IPS-15b (cell line): ENCODE results near the gene ESR1.
"Not testable (repeated sequence)": the region's sequence is repeated elsewhere in the genome, so short reads cannot be mapped to it uniquely, and the experiment has no call there.

Source experiments
- H3K27me3 ChIP-seq: one replicate; pipeline ENCODE4 v1.6.1; 2013; ENCODE audit warnings: low read length; ENCODE audit not compliant: control insufficient read depth, insufficient read depth
- H3K36me3 ChIP-seq: one replicate; pipeline ENCODE4 v1.6.1; 2013; ENCODE audit warnings: low read length; ENCODE audit not compliant: control insufficient read depth, insufficient read depth
- H3K4me1 ChIP-seq: one replicate; pipeline ENCODE4 v1.6.1; 2013; ENCODE audit warnings: mild to moderate bottlenecking, low read length; ENCODE audit not compliant: control insufficient read depth, insufficient read depth
- H3K4me3 ChIP-seq: one replicate; pipeline ENCODE4 v1.5.1; 2013; ENCODE audit warnings: low read depth, low read length
- H3K9ac ChIP-seq: one replicate; pipeline ENCODE4 v1.6.1; 2013; ENCODE audit warnings: low read depth, mild to moderate bottlenecking, low read length
- H3K9me3 ChIP-seq: one replicate; pipeline ENCODE4 v1.6.1; 2013; ENCODE audit warnings: mild to moderate bottlenecking, low read length; ENCODE audit not compliant: control insufficient read depth, insufficient read depth

The ESR1 gene

DNA sequence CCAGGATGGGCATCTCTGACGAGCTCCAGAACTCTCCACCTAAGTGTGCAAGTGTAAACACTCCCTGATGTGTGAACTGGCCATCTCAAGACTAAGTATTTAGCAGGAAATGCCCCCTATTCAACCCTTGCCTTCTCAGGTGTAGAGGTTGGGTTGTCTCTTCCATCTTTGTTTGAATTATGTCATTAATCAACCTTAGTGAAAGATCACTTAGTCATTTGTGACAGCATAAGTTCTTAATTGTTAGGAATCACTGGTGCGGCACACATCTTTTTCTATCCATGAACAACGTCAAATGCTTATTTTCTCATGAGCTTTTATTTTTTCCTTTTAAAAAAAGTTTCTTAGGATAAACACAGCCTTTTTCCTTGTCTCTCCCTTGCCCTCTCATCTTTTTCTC, 151.6 kb downstream of the ESR1 start:
- Histone ChIP-seq H3K4me1 (no peaks in the 10 kb centered on the region), H3K4me3 (no peak overlapping the region), H3K9ac (no peak overlapping the region), H3K36me3 (no peaks in the 10 kb centered on the region), H3K9me3 (no peaks in the 10 kb centered on the region), H3K27me3 (no peaks in the 10 kb centered on the region)

DNA sequence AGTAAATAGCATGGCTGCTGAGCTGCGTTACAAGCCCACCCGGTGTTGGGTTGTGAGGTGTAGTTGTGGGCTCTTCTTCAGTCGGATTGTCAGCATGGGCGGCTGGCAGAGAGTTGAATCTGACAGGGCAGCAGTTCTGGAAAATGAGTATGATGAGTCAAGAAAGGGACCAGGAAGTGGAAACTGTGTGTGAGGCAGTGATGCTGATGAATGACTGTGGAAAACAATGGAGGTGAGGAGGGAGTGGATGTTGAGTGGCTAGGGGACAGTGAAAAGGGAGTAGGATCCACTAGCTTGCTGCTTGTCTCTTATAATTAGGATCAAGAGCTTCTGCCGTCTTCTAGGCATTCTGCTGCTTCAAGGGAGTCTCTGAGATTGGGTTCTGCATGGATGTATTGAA, 154.3 kb downstream of the ESR1 start:
- H3K9me3 ChIP-seq, result no peaks in the 10 kb centered on the region

DNA sequence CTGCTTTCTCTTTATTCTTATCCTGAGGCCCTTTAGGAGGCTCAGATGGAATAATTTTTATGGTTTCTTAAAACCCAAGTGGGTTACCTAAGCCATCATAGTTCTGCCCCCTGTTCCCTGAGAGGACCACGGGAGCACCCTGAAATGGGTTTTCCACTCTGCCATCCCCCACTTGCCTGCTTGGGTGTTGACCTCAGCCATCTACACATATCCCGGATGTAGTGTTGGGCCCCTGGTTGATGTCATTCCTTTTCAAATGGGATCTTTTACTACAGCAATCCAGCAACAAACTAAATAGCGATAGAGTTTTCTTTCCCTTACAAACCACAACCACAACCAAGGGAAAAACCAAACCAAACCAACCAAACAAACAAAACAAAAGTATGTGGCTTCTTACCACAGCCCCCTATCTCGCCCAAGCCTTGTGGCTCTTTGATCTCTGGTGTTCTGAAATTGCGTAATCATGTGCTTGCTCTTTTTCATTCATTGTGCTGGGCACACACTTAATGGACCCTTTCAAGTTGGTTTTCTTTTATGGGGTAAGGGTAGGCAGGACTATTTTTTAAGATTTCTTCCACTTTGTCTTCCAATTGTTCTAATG, 154.9 kb downstream of the ESR1 start:
- H3K4me1 ChIP-seq, result no peaks in the 10 kb centered on the region
- no peaks in the 10 kb centered on the region for H3K9me3 ChIP-seq
- no peak overlapping the region for H3K9ac ChIP-seq
- H3K36me3 ChIP-seq, result no peaks in the 10 kb centered on the region
- no peak overlapping the region for H3K4me3 ChIP-seq
- H3K27me3 ChIP-seq, result no peaks in the 10 kb centered on the region

More for the DNA sequence above, 154.3 kb downstream of the ESR1 start:
- H3K4me3 ChIP-seq, result no peak overlapping the region
- no peak overlapping the region for H3K9ac ChIP-seq
- no peaks in the 10 kb centered on the region for H3K36me3 ChIP-seq
- no peaks in the 10 kb centered on the region for H3K4me1 ChIP-seq
- H3K27me3 ChIP-seq, result no peaks in the 10 kb centered on the region

DNA sequence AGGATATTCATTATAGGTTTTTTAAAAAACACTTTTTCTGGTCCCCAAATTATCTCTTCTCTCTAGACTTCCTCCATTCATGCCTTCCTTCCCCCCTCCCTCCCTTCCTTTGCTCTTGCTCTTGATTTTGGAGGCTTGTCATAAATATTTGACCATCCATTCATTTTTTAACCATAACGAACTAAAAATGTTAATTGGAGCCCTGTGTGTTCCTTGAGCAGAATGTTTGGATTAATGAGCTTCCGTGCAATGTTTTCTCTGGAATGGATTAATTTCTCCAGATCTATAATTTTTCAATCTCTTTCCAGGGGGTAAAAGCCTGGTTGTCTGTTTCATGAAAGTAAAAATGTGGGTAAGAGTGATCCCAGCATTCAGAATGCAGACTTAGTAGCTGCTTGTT, 155.5 kb downstream of the ESR1 start:
- Histone ChIP-seq H3K36me3 (no peaks in the 10 kb centered on the region), H3K4me3 (no peak overlapping the region), H3K27me3 (no peaks in the 10 kb centered on the region), H3K9me3 (no peaks in the 10 kb centered on the region), H3K4me1 (no peaks in the 10 kb centered on the region), H3K9ac (no peak overlapping the region)

DNA sequence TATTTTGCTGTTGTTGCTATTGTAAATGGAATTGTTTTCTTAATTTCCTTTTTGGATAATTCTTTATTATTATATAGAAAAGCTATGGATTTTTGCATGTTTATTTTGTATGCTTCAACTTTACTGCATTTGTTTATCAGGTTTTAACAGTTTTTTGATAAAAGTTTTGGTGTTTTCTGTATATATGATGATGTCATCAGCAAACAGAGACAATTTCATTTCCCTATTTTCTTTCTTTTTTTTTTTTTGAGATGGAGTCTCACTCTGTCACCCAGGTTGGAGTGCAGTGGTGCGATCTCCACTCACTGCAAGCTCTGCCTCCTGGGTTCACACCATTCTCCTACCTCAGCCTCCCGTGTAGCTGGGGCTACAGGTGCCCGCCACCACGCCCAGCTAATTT, 156.9 kb downstream of the ESR1 start:
- not testable (repeated sequence) for H3K27me3 ChIP-seq, H3K4me3 ChIP-seq, H3K4me1 ChIP-seq, H3K36me3 ChIP-seq, H3K9ac ChIP-seq, H3K9me3 ChIP-seq

DNA sequence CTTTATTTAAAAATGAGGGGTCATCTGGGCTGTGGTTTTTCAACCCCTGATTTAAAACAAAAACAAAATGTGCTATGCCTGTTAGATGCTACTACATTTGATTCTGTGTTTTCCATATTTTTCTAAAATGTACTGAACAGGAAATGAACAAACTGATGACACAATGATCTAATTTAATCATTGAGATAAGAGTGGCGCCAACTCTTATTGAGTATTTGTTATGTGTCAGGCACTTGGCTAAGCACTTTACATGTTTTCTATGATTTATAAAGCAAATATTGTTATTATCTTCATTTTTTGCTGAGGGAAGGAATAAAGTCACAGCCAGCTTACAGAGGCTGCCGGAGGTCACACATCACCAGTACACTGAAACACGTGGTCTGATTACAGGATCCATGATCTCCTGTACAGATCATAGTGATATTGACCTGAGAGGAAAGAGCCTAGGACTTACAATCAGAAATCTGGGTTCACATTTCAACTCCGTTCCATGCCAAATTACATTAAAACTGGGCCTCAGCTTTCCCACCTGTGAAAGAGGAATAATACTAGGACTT, 166.7 kb downstream of the ESR1 start:
- Histone ChIP-seq H3K9me3 (no peaks in the 10 kb centered on the region), H3K36me3 (no peaks in the 10 kb centered on the region), H3K27me3 (no peaks in the 10 kb centered on the region), H3K9ac (no peak overlapping the region), H3K4me1 (no peaks in the 10 kb centered on the region), H3K4me3 (no peak overlapping the region)

DNA sequence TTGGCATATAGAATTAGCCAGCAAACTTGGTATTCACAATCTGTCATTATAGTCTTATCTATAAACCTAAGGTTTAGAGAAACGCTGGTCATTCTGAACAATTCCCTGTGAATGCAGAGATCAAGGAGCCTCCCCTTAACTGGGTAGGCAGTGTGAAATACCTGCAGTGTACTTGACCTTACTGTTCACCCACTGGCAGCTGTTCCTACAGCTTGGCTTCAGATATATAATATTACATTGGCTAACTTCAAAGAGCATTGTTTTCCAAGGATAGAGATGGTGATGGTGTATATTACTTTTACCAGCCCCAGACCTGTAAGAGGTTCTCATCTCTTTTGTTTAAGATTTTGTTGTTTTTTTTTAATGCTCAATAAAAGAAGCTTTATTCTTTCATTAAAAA, 168.3 kb downstream of the ESR1 start:
- Histone ChIP-seq H3K27me3 (no peaks in the 10 kb centered on the region), H3K9me3 (no peaks in the 10 kb centered on the region), H3K36me3 (no peaks in the 10 kb centered on the region), H3K9ac (no peak overlapping the region), H3K4me1 (no peaks in the 10 kb centered on the region), H3K4me3 (no peak overlapping the region)

- not testable (repeated sequence) for H3K4me3 ChIP-seq, H3K9ac ChIP-seq, H3K36me3 ChIP-seq, H3K9me3 ChIP-seq, H3K27me3 ChIP-seq, H3K4me1 ChIP-seq
Measured at GRCh38 chr6:151988199-151988598, 180.7 kb downstream of the ESR1 start.

GRCh38 chr6:151992091-151992490, 184.6 kb downstream of the ESR1 start:
- H3K27me3 ChIP-seq, result no peaks in the 10 kb centered on the region
- no peak overlapping the region for H3K4me3 ChIP-seq
- no peaks in the 10 kb centered on the region for H3K9me3 ChIP-seq
- H3K9ac ChIP-seq, result no peak overlapping the region
- no peaks in the 10 kb centered on the region for H3K4me1 ChIP-seq
- H3K36me3 ChIP-seq, result no peaks in the 10 kb centered on the region

- no peaks in the 10 kb centered on the region for H3K4me1 ChIP-seq
- no peaks in the 10 kb centered on the region for H3K9me3 ChIP-seq
Measured at GRCh38 chr6:151993364-151993763, 185.9 kb downstream of the ESR1 start.

GRCh38 chr6:151998784-151999183, 191.3 kb downstream of the ESR1 start:
- no peaks in the 10 kb centered on the region for H3K27me3 ChIP-seq
- no peak overlapping the region for H3K9ac ChIP-seq
- no peaks in the 10 kb centered on the region for H3K4me1 ChIP-seq
- H3K9me3 ChIP-seq, result no peaks in the 10 kb centered on the region
- H3K4me3 ChIP-seq, result no peak overlapping the region
- no peaks in the 10 kb centered on the region for H3K36me3 ChIP-seq

More at GRCh38 chr6:151993364-151993763, 185.9 kb downstream of the ESR1 start:
- Histone ChIP-seq H3K4me3 (no peak overlapping the region), H3K36me3 (no peaks in the 10 kb centered on the region), H3K9ac (no peak overlapping the region), H3K27me3 (no peaks in the 10 kb centered on the region)

DNA sequence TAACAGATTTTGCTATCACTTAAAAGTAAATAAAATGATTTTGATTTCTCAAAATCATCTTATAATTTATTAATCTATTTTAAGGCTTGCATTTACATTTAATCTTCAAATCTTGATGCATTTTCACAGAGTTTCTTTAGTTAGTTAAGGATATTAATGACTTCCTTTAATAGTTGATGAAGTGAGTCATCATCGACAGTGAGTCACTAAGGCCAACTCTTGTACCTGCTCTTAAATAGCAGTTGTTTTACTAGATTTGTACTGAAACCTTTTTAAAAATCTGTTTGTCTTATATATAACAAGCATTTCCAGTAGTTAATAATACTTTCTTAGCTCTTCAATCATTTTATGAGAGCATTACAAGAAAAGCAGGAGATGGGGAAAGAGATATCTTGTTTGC, 191.7 kb downstream of the ESR1 start:
- H3K4me1 ChIP-seq, result no peaks in the 10 kb centered on the region
- no peak overlapping the region for H3K4me3 ChIP-seq
- no peaks in the 10 kb centered on the region for H3K36me3 ChIP-seq
- H3K9ac ChIP-seq, result no peak overlapping the region
- no peaks in the 10 kb centered on the region for H3K27me3 ChIP-seq
- H3K9me3 ChIP-seq, result no peaks in the 10 kb centered on the region
